ELF-1 (cell line): ENCODE measurements around the gene RPS6KA3.
"Not testable (repeated sequence)": the region's sequence is repeated elsewhere in the genome, so short reads cannot be mapped to it uniquely, and the experiment has no call there.

Source experiments
- DNase-seq: peaks from one replicate; pipeline ENCODE4 v3.0.0-alpha.2; 2016; ENCODE audit warnings: low read depth, low spot score

Gene RPS6KA3

GRCh38 chrX:20224814-20225487, 41.8 kb downstream of the RPS6KA3 start:
- peak; percentile 10 for DNase-seq

- DNase-seq: no peak
These were observed 44.8 kb downstream of the RPS6KA3 start for GRCh38 chrX:20221902-20222301.

GRCh38 chrX:20218836-20219505, 47.7 kb downstream of the RPS6KA3 start:
- DNase-seq: peak; percentile 28

- no peak for DNase-seq
These were observed 48.8 kb downstream of the RPS6KA3 start for GRCh38 chrX:20217906-20218305.

DNA sequence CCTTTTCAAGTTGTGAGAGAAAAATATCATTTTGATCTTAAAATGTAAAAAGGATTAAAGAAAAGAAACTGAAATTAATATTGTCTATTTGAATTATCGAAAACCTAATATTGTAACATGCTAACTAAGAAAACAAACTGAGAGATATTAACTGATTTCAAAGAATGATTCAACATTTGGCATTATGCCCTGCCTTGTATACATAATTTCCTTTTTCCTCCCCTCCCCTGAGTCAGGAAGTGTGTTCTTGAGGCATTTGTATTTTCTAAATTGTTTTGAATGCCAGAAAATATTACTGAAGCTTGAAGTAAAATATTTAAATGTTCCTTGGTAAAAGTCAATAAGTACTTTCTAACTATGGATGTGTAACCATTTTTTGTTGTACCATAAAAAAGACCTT, 49.4 kb downstream of the RPS6KA3 start:
- no peak for DNase-seq

DNA sequence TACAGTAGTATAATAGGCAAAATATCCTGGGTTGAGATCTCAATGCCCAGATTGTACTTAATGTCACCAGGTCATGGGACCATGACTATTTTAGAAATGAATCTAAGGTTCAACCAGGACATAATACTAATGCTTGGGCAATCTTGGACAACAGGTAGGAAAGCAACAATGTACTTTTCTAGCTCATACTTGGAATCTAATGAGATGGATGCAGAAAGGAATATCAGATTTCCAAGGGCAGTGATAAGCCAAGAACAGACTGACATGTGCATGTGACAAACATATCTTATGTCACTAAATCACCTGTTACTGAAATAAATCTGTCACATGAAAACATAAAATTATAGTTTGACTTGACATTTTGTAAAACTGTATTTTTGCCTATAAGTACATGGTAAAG, 51.1 kb downstream of the RPS6KA3 start:
- no peak for DNase-seq

GRCh38 chrX:20212486-20213089, 54.1 kb downstream of the RPS6KA3 start:
- no peak for DNase-seq

- DNase-seq: no peak
These were observed 55.4 kb downstream of the RPS6KA3 start for GRCh38 chrX:20211261-20211786.

DNA sequence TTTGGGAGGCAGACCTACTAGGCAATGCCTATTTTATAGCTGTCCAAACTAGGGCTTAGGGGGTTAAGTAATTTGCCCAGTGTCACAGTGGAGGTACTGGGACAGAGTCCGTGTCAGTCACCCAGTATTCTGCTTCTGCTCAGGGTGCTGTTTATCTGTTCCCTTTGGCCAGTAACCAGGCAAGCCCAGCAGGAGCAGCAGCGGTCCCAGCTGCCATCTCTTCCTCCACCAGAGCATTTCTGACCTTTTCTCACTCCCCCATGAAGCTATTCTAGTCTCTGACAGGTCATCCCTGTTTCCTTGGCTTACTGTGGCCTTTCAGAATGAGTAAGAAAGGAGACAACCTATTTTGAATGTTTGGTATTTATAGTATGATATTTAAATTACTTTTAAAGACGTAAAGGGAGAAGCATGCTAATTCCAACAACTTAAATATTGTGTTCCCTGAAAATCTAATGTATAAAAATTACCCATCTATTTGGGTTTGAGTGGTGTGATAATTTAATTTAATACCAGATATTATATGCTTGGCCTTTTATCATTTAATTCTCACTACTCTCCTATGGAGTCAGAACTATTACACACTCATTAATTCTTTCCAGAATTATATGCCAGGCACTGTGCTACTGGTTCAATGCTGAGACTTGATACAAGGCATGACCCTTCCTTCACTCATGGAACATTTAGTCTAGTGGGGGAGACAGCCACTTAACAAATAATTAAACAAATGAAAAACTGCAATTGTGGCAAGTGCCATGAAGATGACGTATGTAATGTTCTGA, 60.6 kb downstream of the RPS6KA3 start:
- no peak for DNase-seq

- no peak for DNase-seq
These were observed 62.4 kb downstream of the RPS6KA3 start for GRCh38 chrX:20204351-20204750.

GRCh38 chrX:20197641-20198210, 69.0 kb downstream of the RPS6KA3 start:
- DNase-seq: no peak

DNA sequence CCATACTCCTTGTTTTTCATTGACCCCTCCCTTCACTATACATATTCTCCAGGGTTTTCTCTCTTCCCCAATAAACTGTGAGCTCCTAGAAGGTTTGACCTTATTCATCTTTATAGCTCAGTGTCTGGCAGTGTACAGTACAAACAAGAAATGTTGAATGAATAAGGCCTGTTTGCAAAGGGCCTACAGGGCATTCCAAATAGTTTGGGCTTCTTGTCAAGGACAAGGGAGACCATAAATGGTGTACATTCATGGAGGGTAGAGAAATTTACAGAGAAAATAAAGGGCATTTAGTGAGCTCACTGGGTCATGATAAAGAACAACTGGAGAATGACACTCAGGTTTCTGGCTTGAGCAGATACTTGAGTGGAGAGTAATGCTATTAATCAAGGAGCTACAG, 77.5 kb downstream of the RPS6KA3 start:
- DNase-seq: no peak

- DNase-seq: no peak
These were observed 84.9 kb downstream of the RPS6KA3 start for GRCh38 chrX:20181598-20182329.

GRCh38 chrX:20177093-20177492, 89.6 kb downstream of the RPS6KA3 start:
- DNase-seq: no peak

DNA sequence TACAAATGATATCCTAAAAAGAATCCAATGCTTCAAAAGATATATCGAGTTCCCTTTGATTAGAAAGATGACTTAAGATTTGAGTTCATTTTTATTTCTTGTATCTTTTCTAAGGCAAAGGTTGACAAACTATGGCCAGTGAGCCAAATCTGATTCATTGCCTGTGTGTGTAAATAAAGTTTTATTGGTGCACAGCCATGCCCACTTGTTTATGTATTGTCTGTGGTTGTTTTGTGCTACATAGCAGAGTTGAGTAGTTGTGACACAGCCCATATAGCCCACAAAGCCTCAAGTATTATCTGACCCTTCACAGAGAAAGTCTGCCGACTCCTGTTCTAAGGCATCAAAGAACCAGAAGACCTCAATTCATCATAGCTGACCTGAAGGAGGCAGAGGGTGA, 92.9 kb downstream of the RPS6KA3 start:
- no peak for DNase-seq

DNA sequence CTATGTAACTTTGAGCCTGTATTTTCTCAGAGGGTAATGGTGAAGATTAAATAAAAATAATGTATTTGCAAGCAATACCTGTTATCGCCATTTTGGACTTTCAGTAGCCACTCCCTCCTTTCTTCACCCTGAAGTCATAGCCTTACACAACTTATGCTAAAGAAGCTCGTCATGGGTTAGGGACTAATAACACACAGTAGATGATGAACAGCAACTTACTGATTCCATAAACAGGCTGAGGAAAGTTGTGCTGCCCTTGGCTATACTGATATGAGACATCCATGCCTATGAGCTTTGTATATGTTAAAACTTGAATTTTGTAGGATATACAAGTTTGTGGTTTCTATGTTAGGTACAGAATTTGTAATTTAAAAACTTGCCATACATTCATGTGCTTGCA, 93.4 kb downstream of the RPS6KA3 start:
- no peak for DNase-seq

DNA sequence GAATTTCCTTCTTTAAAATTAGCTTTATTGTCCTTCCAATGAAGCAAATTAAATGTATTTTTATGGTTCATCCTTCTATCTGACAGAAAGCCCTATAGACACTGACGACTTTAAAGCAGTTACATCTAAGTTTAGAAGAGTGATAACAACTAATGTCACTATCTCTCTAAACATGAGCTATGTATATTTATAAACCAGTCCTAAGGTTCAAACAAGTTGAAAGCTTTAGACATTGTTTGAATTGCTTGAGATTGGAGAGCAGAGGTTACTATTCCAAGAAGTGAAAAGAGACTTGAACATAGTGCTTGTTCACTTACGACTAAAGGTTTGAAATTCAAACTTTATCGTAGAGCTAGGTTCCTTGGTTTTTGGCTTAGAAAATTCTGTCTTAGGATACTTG, 94.8 kb downstream of the RPS6KA3 start:
- DNase-seq: no peak

DNA sequence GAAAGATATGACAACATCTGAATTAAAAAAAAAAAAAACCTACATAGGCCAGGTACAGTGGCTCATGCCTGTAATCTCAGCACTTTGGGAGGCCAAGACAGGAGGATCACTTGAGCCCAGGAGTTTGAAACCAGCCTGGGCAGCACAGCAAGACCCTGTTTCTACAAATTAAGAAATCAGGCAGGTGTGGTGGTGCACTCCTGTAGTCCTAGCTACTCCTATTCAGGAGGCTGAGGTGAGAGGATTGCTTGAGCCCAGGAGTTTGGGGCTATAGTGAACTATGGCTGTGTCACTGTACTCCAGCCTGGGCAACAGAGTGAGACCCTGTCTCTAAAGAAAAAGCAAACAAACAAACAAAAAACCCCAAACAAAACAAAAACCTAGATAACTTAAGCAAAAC, 104.2 kb downstream of the RPS6KA3 start:
- DNase-seq: not testable (repeated sequence)

DNA sequence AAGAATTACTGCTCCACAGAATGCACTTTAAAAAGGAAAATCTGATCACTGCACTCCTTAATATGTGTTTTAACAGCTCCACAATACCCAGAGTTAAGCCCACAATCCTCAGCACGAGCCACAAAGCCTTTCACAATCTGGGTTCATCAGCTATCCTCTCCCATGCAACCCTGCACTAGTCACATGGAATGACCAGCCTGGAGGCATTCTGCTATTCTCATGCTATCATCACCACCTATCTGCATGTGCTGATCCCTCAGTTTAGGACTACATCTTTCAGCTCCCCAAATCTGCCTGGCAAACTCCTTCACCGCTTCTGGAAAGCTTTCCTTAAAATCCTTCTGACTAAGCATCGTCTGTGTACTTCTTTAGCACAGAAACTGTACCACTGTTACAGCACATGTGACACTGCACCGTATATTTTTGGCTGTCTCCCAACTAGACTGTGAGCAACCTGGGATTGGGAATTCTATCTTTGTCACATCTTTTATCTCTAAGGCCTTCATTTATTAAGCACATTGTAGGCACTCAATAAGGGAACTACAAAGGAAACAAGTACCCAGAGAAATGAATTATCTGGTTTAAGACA, 106.8 kb downstream of the RPS6KA3 start:
- no peak for DNase-seq

DNA sequence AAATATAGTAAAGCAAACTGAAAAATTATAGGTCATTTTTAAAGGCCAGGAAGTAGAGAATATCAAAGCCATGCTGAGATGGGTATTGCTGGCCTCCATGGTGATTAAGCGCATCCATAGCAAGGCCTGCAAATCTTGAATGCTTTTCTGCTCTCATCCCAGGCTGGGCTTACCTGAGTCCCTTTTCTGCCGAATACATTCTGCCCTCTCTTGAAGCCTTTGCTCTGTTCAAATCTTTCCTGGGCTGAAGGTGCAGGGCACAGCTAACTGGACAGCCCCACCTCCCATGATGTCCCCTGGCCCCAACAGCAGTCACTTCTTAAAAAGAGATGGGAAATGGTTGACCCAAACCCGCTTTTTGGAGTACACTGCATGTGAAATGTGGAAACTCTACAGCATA, 115.0 kb downstream of the RPS6KA3 start:
- no peak for DNase-seq

- DNase-seq: no peak
These were observed 117.4 kb downstream of the RPS6KA3 start for GRCh38 chrX:20149326-20149725.
